ENCODE results near the gene SETD1B. TPM values are rescaled to one million over a fixed set of nuclear protein-coding genes. Genes with fewer than 3 reads are reported as not detected.
"Not testable (repeated sequence)": the region's sequence is repeated elsewhere in the genome, so short reads cannot be mapped to it uniquely, and the experiment has no call there.

The SETD1B gene
- total RNA-seq, result 10 to 100 TPM; 20.4 to 25.4 TPM

- intact Hi-C loops (cut with DNase I), result no loop called here
- Histone ChIP-seq H3K27me3 (no peaks in the 10 kb centered on the region), H3K27ac (peak within 1 kb of the TSS; percentile 100), H3K9me3 (no peaks in the 10 kb centered on the region), H3K4me3 (peak within 1 kb of the TSS; percentile 77), H3K36me3 (no peaks in the 10 kb centered on the region), H3K9ac (ENCODE audit: low read depth in 2 of 2, low read length in 2 of 2) (peak within 1 kb of the TSS; percentile 82 to 91), H3K4me1 (peaks cover 4% of the 10 kb centered on the region)
- peak; percentile 64 for DNase-seq
- TF ChIP-seq CTCF (IDR thresholded peaks at IDR 0.05), result no peak
Measured at GRCh38 chr12:121803861-121804416, at the start of gene SETD1B. TSS of gene SETD1B (plus strand) at chr12:121804009. CDS start at chr12:121804738, 729 bp downstream.

- Histone ChIP-seq H3K9me3 (no peaks in the 10 kb centered on the region), H3K27ac (no peak overlapping the region)
- intact Hi-C loops (cut with DNase I), result no loop called here
Measured at GRCh38 chr12:121754836-121755235, 49.0 kb upstream of the SETD1B start.

GRCh38 chr12:121755591-121755990 is 48.2 kb upstream of the SETD1B start:
- intact Hi-C loops (cut with DNase I), result no loop called here
- H3K27ac ChIP-seq, result no peak overlapping the region

More at GRCh38 chr12:121754836-121755235, 49.0 kb upstream of the SETD1B start:
- Histone ChIP-seq H3K4me3 (no peak overlapping the region), H3K9ac (ENCODE audit: low read depth in 2 of 2, low read length in 2 of 2) (no peak overlapping the region), H3K4me1 (no peaks in the 10 kb centered on the region), H3K27me3 (no peaks in the 10 kb centered on the region), H3K36me3 (no peaks in the 10 kb centered on the region)
- no peak for DNase-seq
- TF ChIP-seq CTCF (IDR thresholded peaks at IDR 0.05), result no peak

GRCh38 chr12:121758536-121758935 is 45.3 kb upstream of the SETD1B start:
- H3K4me1 ChIP-seq; H3K36me3 ChIP-seq; intact Hi-C loops (cut with DNase I); H3K9me3 ChIP-seq; H3K27me3 ChIP-seq; DNase-seq; H3K27ac ChIP-seq; H3K4me3 ChIP-seq; H3K9ac ChIP-seq (ENCODE audit: low read depth in 2 of 2, low read length in 2 of 2): not testable (repeated sequence)

More at GRCh38 chr12:121755591-121755990, 48.2 kb upstream of the SETD1B start:
- no peaks in the 10 kb centered on the region for H3K9me3 ChIP-seq
- H3K4me1 ChIP-seq, result no peaks in the 10 kb centered on the region
- no peak overlapping the region for H3K9ac ChIP-seq (ENCODE audit: low read depth in 2 of 2, low read length in 2 of 2)
- H3K4me3 ChIP-seq, result no peak overlapping the region
- no peak for TF ChIP-seq CTCF (IDR thresholded peaks at IDR 0.05)
- no peaks in the 10 kb centered on the region for H3K27me3 ChIP-seq
- no peak for DNase-seq
- H3K36me3 ChIP-seq, result no peaks in the 10 kb centered on the region

GRCh38 chr12:121762269-121762668 is 41.5 kb upstream of the SETD1B start:
- Histone ChIP-seq H3K9me3 (no peaks in the 10 kb centered on the region), H3K4me3 (no peak overlapping the region), H3K9ac (ENCODE audit: low read depth in 2 of 2, low read length in 2 of 2) (no peak overlapping the region), H3K36me3 (no peaks in the 10 kb centered on the region), H3K27ac (no peak overlapping the region), H3K4me1 (no peaks in the 10 kb centered on the region), H3K27me3 (no peaks in the 10 kb centered on the region)
- no peak for TF ChIP-seq CTCF (IDR thresholded peaks at IDR 0.05)
- intact Hi-C loops (cut with DNase I), result no loop called here
- DNase-seq, result no peak

GRCh38 chr12:121764808-121765207 is 39.0 kb upstream of the SETD1B start:
- intact Hi-C loops (cut with DNase I), result no loop called here
- Histone ChIP-seq H3K4me3 (no peak overlapping the region), H3K9me3 (no peaks in the 10 kb centered on the region), H3K27me3 (no peaks in the 10 kb centered on the region), H3K27ac (no peak overlapping the region), H3K9ac (ENCODE audit: low read depth in 2 of 2, low read length in 2 of 2) (no peak overlapping the region), H3K4me1 (no peaks in the 10 kb centered on the region), H3K36me3 (no peaks in the 10 kb centered on the region)
- TF ChIP-seq CTCF (IDR thresholded peaks at IDR 0.05), result no peak
- no peak for DNase-seq
